ENCODE measurements around the gene KCNA10.

GRCh38 chr1:110545492-110545891 is 26.5 kb upstream of the KCNA10 start:
- no peak for TF ChIP-seq CTCF (IDR thresholded peaks at IDR 0.05; ENCODE audit: extremely low read depth in 1 of 2, insufficient read depth in 1 of 2, low read depth in 1 of 2, low read length in 2 of 2)
- no peak for TF ChIP-seq POLR2AphosphoS5 (IDR thresholded peaks at IDR 0.05; ENCODE audit: insufficient read depth, low read depth, low read length)
- no peak for TF ChIP-seq POLR2A (IDR thresholded peaks at IDR 0.05; ENCODE audit: low read depth, low read length)
- no peak for TF ChIP-seq FOS (IDR thresholded peaks at IDR 0.05; ENCODE audit: borderline replicate concordance, insufficient read depth, low read length)
- TF ChIP-seq EZH2 (IDR thresholded peaks at IDR 0.05; ENCODE audit: borderline replicate concordance, low read depth, low read length, severe bottlenecking) = no peak
- TF ChIP-seq MYC (IDR thresholded peaks at IDR 0.05; ENCODE audit: low read depth, low read length) = no peak
- TF ChIP-seq GATA2 (IDR thresholded peaks at IDR 0.05; ENCODE audit: insufficient read depth, insufficient read length, low read depth, low read length) = no peak
- no peak for TF ChIP-seq MAX (IDR thresholded peaks at IDR 0.05; ENCODE audit: insufficient read depth, insufficient read length)
- TF ChIP-seq JUN (IDR thresholded peaks at IDR 0.05; ENCODE audit: borderline replicate concordance, insufficient read depth, insufficient read length, low read depth) = no peak
